ENCODE results near the gene MYOT. TPM values are rescaled to one million over a fixed set of nuclear protein-coding genes. Genes with fewer than 3 reads are reported as not detected.
"Not testable (repeated sequence)": the region's sequence is repeated elsewhere in the genome, so short reads cannot be mapped to it uniquely, and the experiment has no call there.

The MYOT gene
- total RNA-seq, 4 donors from 2014 or later, result 99.0 to 801 (median 294) TPM

- TF ChIP-seq CTCF (IDR thresholded peaks at IDR 0.05 in 4 of 5, conservative IDR thresholded peaks at IDR 0.05 in 1 of 5) (no peak), POLR2A (IDR thresholded peaks at IDR 0.05) (no peak)
- ATAC-seq (peak; percentile 38 to 46), DNase-seq (no peak)
- Histone ChIP-seq H3K27me3 (no peaks in the 10 kb centered on the region), H3K9me3 (no peaks in the 10 kb centered on the region), H3K27ac (peak overlapping the region; percentile 81 to 88 (median 87)), H3K4me3 (peak overlapping the region; percentile 10 to 34 (median 26)), H3K36me3 (no peaks in the 10 kb centered on the region), H3K4me1 (peaks cover 45% of the 10 kb centered on the region in 2 donors)
- intact Hi-C loops (cut with DNase I; ENCODE audit: low total_unique reads), result no loop called here
- in situ Hi-C loops (cut with MboI; ENCODE audit: low sequenced_read_pairs in 4 of 4), result no loop called here
Observed at GRCh38 chr5:137858954-137859353, 8.7 kb upstream of the MYOT start.

GRCh38 chr5:137862251-137862650 lies 5.4 kb upstream of the MYOT start:
- in situ Hi-C loops (cut with MboI; ENCODE audit: low sequenced_read_pairs in 4 of 4), result no loop called here
- no peaks in the 10 kb centered on the region for H3K36me3 ChIP-seq
- peak overlapping the region; percentile 52 to 88 (median 77) for H3K27ac ChIP-seq
- TF ChIP-seq POLR2A (IDR thresholded peaks at IDR 0.05) (no peak), CTCF (IDR thresholded peaks at IDR 0.05 in 4 of 5, conservative IDR thresholded peaks at IDR 0.05 in 1 of 5) (no peak)
- DNase-seq, result no peak
- H3K9me3 ChIP-seq, result no peaks in the 10 kb centered on the region
- ATAC-seq, result peak in 1 of 2 donors; percentile 25
- intact Hi-C loops (cut with DNase I; ENCODE audit: low total_unique reads), result no loop called here
- no peaks in the 10 kb centered on the region for H3K27me3 ChIP-seq
- no peak overlapping the region for H3K4me3 ChIP-seq
- peaks cover 46 to 51% of the 10 kb centered on the region in 2 donors for H3K4me1 ChIP-seq

GRCh38 chr5:137863653-137864052 lies 4.0 kb upstream of the MYOT start:
- H3K27me3 ChIP-seq; intact Hi-C loops (cut with DNase I; ENCODE audit: low total_unique reads); ATAC-seq; in situ Hi-C loops (cut with MboI; ENCODE audit: low sequenced_read_pairs in 4 of 4); H3K9me3 ChIP-seq; H3K4me3 ChIP-seq; H3K36me3 ChIP-seq; DNase-seq: not testable (repeated sequence)
- Histone ChIP-seq H3K27ac (peak overlapping the region; percentile 52 to 88 (median 77)), H3K4me1 (peaks cover 33 to 41% of the 10 kb centered on the region in 2 donors)

- no peaks in the 10 kb centered on the region for H3K9me3 ChIP-seq
- ATAC-seq (no peak), DNase-seq (no peak)
- H3K27me3 ChIP-seq, result no peaks in the 10 kb centered on the region
- peak overlapping the region; percentile 87 to 97 (median 90) for H3K27ac ChIP-seq
- H3K36me3 ChIP-seq, result no peaks in the 10 kb centered on the region
- intact Hi-C loops (cut with DNase I; ENCODE audit: low total_unique reads) (loop anchor here (1.0 kb wide), 1 partner anchor 27 kb away; no protein-coding TSS in a partner anchor), in situ Hi-C loops (cut with MboI; ENCODE audit: low sequenced_read_pairs in 4 of 4) (no loop called here)
- TF ChIP-seq CTCF (IDR thresholded peaks at IDR 0.05 in 4 of 5, conservative IDR thresholded peaks at IDR 0.05 in 1 of 5) (no peak), POLR2A (IDR thresholded peaks at IDR 0.05) (no peak)
- peaks cover 24 to 32% of the 10 kb centered on the region in 2 donors for H3K4me1 ChIP-seq
- H3K4me3 ChIP-seq, result peak overlapping the region; percentile 48 to 68 (median 54)
Observed at GRCh38 chr5:137866541-137867388, 895 bp upstream of the MYOT start.

GRCh38 chr5:137870647-137871339 lies 3.1 kb downstream of the MYOT start:
- Histone ChIP-seq H3K4me1 (peaks cover 25 to 42% of the 10 kb centered on the region in 2 donors), H3K36me3 (peaks cover 0 to 6% of the 10 kb centered on the region in 2 donors), H3K4me3 (peak overlapping the region; percentile 48 to 68 (median 54)), H3K27ac (peak overlapping the region; percentile 87 to 97 (median 90)), H3K27me3 (no peaks in the 10 kb centered on the region), H3K9me3 (no peaks in the 10 kb centered on the region)
- in situ Hi-C loops (cut with MboI; ENCODE audit: low sequenced_read_pairs in 4 of 4), result no loop called here
- intact Hi-C loops (cut with DNase I; ENCODE audit: low total_unique reads), result loop anchor here (1.0 kb wide), 1 partner anchor 33 kb away; no protein-coding TSS in a partner anchor
- peak; percentile 51 to 77 for DNase-seq
- peak; percentile 72 to 76 for ATAC-seq
- TF ChIP-seq POLR2A (IDR thresholded peaks at IDR 0.05) (peak in 1 of 2 donors; percentile 57), CTCF (IDR thresholded peaks at IDR 0.05 in 4 of 5, conservative IDR thresholded peaks at IDR 0.05 in 1 of 5) (no peak)

Measured in gastrocnemius medialis (tissue), 4 donors.